Measurements from ENCODE around the gene RAMP3.

RAMP3 gene

DNA sequence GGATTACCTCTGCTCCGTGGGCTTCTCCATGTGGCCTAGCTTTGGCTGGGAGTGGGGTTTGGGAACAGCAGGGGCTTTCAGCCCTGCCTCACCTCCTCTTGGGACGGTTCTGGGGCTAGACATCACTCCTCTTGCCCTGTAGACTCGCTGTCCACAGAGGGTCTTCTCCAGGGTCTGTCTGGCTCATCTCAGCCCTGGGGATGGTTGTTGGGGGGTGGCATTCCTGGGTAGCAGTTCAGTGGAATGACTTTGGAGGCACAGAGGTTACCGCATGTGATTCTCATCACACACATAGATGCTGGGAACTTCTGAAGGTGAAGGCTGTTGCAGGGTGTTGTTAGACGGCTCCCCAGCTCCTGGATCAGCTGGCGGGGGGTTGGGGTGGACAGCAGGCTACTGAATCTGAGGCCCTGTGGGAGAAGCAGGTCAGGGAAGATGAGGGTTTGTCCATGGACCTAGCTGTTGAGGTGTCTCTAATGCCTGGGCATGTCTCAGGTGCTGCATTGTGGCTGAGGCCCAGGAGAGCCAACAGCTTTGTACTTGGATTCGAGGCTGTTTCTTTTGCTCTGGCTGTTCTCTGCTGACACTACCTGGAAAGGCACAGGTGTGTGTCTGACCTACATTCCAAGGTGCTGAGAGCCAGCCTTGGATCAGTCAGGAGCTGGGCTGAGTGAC is 23.8 kb downstream of the RAMP3 start:
- 0 out of 2 replicates have a peak, but pooled peaks cover 2% of the 10 kb centered on the region for H3K27me3 ChIP-seq (ENCODE audit: insufficient read depth, low read depth)
- no peak overlapping the region for H3K9ac ChIP-seq
- TF ChIP-seq, protein P1, sequence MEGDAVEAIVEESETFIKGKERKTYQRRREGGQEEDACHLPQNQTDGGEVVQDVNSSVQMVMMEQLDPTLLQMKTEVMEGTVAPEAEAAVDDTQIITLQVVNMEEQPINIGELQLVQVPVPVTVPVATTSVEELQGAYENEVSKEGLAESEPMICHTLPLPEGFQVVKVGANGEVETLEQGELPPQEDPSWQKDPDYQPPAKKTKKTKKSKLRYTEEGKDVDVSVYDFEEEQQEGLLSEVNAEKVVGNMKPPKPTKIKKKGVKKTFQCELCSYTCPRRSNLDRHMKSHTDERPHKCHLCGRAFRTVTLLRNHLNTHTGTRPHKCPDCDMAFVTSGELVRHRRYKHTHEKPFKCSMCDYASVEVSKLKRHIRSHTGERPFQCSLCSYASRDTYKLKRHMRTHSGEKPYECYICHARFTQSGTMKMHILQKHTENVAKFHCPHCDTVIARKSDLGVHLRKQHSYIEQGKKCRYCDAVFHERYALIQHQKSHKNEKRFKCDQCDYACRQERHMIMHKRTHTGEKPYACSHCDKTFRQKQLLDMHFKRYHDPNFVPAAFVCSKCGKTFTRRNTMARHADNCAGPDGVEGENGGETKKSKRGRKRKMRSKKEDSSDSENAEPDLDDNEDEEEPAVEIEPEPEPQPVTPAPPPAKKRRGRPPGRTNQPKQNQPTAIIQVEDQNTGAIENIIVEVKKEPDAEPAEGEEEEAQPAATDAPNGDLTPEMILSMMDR (conservative IDR thresholded peaks at IDR 0.05; ENCODE audit: low read depth, low read length), result no peak
- no peaks in the 10 kb centered on the region for H4K20me1 ChIP-seq (ENCODE audit: insufficient read depth)
- H3K4me3 ChIP-seq (IDR thresholded peaks at IDR 0.05; ENCODE audit: insufficient read depth, low read depth, low read length), result no peak overlapping the region
- no peak overlapping the region for H3K4me2 ChIP-seq
- H3K36me3 ChIP-seq (ENCODE audit: insufficient read depth), result no peaks in the 10 kb centered on the region
- H3K79me2 ChIP-seq (ENCODE audit: insufficient read depth, low read depth), result no peaks in the 10 kb centered on the region
- H2AFZ ChIP-seq (ENCODE audit: low read depth), result no peak overlapping the region
- H3K4me1 ChIP-seq (ENCODE audit: low read depth, poor library complexity, severe bottlenecking), result no peaks in the 10 kb centered on the region
- no peak overlapping the region for H3K27ac ChIP-seq

DNA sequence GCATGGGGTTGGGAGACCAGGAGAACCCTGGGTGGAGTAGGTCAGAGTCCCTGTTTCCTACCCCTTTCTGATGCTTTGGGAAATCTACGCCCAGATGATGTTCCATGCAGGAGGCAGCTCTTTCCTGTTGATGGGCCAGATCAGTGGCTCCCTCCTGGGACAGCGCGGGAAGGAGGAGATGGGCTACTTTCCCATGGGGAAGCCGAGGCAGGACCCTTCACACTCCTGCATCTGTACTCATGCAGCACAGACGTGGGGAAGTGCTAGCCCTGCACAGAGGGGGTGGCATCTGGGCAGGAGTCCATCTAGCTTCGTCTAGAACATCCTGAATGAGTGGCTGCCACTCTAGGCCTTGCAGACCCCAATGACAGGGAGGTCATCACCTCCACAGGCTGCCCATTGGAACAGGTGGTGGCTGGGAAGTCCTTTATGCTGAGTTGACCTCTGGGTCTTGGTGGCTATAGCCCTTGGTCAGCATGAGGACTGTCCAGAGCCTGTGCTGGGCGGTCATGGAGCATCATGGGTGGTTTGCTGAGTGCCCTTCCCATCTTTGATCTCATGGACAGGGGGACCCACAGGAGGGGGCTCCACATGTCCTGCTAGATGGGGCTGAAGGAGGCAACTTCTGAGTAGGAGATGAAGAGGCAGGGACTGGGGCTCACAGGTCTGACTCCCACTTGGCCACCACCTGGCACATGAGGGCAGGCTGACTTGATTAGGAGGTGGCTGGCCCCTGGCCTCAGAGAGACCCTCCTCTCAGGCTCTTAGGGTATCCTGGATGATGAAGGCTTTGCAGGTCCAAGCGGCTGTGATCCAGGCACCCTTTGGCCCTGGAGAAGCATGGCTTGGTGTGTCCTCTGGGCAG is 24.6 kb downstream of the RAMP3 start:
- no peaks in the 10 kb centered on the region for H4K20me1 ChIP-seq (ENCODE audit: insufficient read depth)
- H3K27me3 ChIP-seq (ENCODE audit: insufficient read depth, low read depth), result 0 out of 2 replicates have a peak, but pooled peaks cover 2% of the 10 kb centered on the region
- H2AFZ ChIP-seq (ENCODE audit: low read depth), result no peak overlapping the region
- H3K9ac ChIP-seq, result no peak overlapping the region
- no peaks in the 10 kb centered on the region for H3K4me1 ChIP-seq (ENCODE audit: low read depth, poor library complexity, severe bottlenecking)
- no peak overlapping the region for H3K27ac ChIP-seq
- no peaks in the 10 kb centered on the region for H3K79me2 ChIP-seq (ENCODE audit: insufficient read depth, low read depth)
- TF ChIP-seq, protein P1 (conservative IDR thresholded peaks at IDR 0.05; ENCODE audit: low read depth, low read length), result no peak
- H3K4me2 ChIP-seq, result no peak overlapping the region
- H3K4me3 ChIP-seq (IDR thresholded peaks at IDR 0.05; ENCODE audit: insufficient read depth, low read depth, low read length), result no peak overlapping the region
- H3K36me3 ChIP-seq (ENCODE audit: insufficient read depth), result no peaks in the 10 kb centered on the region

DNA sequence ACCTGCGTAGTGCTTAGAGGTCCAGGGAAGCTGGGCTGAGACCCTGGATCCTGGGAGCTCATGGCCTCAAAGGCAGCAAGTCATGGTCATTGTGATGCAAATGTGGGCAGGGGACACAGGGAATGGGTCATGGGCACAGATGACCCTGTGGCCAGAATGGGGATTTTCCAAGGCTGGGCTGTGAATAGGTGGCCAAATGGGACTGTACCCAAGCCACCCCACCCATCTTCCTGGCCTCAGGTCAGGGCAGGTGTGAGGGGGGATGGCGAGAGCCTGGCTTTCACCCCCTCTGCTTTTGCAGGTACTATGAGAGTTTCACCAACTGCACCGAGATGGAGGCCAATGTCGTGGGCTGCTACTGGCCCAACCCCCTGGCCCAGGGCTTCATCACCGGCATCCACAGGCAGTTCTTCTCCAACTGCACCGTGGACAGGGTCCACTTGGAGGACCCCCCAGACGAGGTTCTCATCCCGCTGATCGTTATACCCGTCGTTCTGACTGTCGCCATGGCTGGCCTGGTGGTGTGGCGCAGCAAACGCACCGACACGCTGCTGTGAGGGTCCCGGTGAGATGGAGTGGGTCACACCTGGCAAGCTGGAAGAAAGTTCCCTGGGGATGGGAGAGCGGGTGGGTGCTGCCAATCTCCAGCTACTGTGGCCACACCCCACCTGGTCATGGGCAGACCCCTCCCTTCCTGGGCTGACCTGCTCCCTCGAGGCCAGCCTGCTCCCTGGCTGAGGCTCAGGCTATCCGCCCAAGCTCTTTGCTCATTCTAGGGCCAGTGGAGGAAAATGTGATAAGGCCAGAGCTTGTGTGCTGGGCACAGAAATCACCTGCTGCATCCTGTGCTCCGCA is 25.5 kb downstream of the RAMP3 start:
- Histone ChIP-seq H3K4me3 (IDR thresholded peaks at IDR 0.05; ENCODE audit: insufficient read depth, low read depth, low read length) (no peak overlapping the region), H3K4me1 (ENCODE audit: low read depth, poor library complexity, severe bottlenecking) (no peaks in the 10 kb centered on the region), H3K27ac (no peak overlapping the region), H3K36me3 (ENCODE audit: insufficient read depth) (no peaks in the 10 kb centered on the region), H3K4me2 (no peak overlapping the region), H3K9ac (no peak overlapping the region), H3K27me3 (ENCODE audit: insufficient read depth, low read depth) (0 out of 2 replicates have a peak, but pooled peaks cover 2% of the 10 kb centered on the region), H4K20me1 (ENCODE audit: insufficient read depth) (no peaks in the 10 kb centered on the region), H2AFZ (ENCODE audit: low read depth) (no peak overlapping the region), H3K79me2 (ENCODE audit: insufficient read depth, low read depth) (no peaks in the 10 kb centered on the region)
- TF ChIP-seq, protein P1 (conservative IDR thresholded peaks at IDR 0.05; ENCODE audit: low read depth, low read length), result no peak

DNA sequence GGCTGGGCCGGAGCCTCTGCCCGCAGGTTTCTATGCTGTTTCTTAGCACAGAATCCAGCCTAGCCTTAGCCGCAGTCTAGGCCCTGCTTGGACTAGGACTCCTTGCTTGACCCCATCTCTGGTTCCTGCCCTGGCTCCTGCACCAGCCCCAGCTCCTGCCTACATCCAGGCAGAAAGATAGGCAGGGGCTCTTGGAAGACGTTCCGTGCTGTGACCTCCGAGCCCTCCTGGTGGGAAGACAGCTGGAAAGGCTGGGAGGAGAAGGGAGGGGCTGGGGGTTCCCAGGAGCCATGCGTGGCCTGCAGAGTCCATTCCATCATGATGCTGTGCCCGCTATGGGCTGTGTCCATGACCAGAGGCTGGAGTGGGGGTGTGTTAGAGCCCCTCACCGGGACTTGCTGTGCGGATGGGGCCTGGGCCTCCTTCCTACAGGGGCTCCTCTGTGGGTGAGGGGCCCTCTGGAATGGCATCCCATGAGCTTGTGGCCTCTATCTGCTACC is 26.2 kb downstream of the RAMP3 start:
- no peak overlapping the region for H3K9ac ChIP-seq
- H3K79me2 ChIP-seq (ENCODE audit: insufficient read depth, low read depth), result no peaks in the 10 kb centered on the region
- H3K4me3 ChIP-seq (IDR thresholded peaks at IDR 0.05; ENCODE audit: insufficient read depth, low read depth, low read length), result no peak overlapping the region
- 0 out of 2 replicates have a peak, but pooled peaks cover 2% of the 10 kb centered on the region for H3K27me3 ChIP-seq (ENCODE audit: insufficient read depth, low read depth)
- H4K20me1 ChIP-seq (ENCODE audit: insufficient read depth), result no peaks in the 10 kb centered on the region
- H3K36me3 ChIP-seq (ENCODE audit: insufficient read depth), result no peaks in the 10 kb centered on the region
- TF ChIP-seq, protein P1 (conservative IDR thresholded peaks at IDR 0.05; ENCODE audit: low read depth, low read length), result no peak
- H3K4me1 ChIP-seq (ENCODE audit: low read depth, poor library complexity, severe bottlenecking), result no peaks in the 10 kb centered on the region
- H3K4me2 ChIP-seq, result no peak overlapping the region
- H2AFZ ChIP-seq (ENCODE audit: low read depth), result no peak overlapping the region
- no peak overlapping the region for H3K27ac ChIP-seq
